ENCODE data around the gene SCRT2. TPM values are rescaled to one million over a fixed set of nuclear protein-coding genes. Genes with fewer than 3 reads are reported as not detected.

Gene SCRT2
- total RNA-seq, 1 experiment from 2014 or later: not detected

GRCh38 chr20:662277-663192 lies 13.1 kb downstream of the SCRT2 start:
- H2BK5ac ChIP-seq (ENCODE audit: insufficient read length, low read length): no peak overlapping the region
- no peaks in the 10 kb centered on the region for H3K23me2 ChIP-seq (ENCODE audit: insufficient read length, low read depth, low read length, poor library complexity, severe bottlenecking)
- no peak overlapping the region for H2BK15ac ChIP-seq (ENCODE audit: low read depth, low read length)
- H3K18ac ChIP-seq (ENCODE audit: insufficient read length, low read depth, low read length): peak overlapping the region; percentile 10
- H4K5ac ChIP-seq (ENCODE audit: insufficient read length, low read depth, low read length): no peak overlapping the region
- no peak overlapping the region for H3K4ac ChIP-seq (ENCODE audit: low read depth, low read length)
- H4K91ac ChIP-seq (ENCODE audit: insufficient read length, low read depth, low read length): no peak overlapping the region
- H3K79me1 ChIP-seq (ENCODE audit: insufficient read depth, low read depth, low read length, poor library complexity, severe bottlenecking): no peaks in the 10 kb centered on the region
- H3K79me2 ChIP-seq (ENCODE audit: insufficient read depth, low read length): no peaks in the 10 kb centered on the region
- no peak overlapping the region for H2AFZ ChIP-seq (ENCODE audit: low read length)
- no peak overlapping the region for H3K56ac ChIP-seq (ENCODE audit: insufficient read length, low read depth, low read length)
- no peak overlapping the region for H3K27ac ChIP-seq (ENCODE audit: insufficient read length, low read depth, low read length)
- no peaks in the 10 kb centered on the region for H3K27me3 ChIP-seq (ENCODE audit: insufficient read depth, low read length)
- no peak overlapping the region for H3K9ac ChIP-seq (ENCODE audit: extremely low read depth, insufficient read length, low read length)
- H3K4me1 ChIP-seq (ENCODE audit: insufficient read depth, low read length): peaks cover 22% of the 10 kb centered on the region; the same call in 1 of the 2 replicates
- Mint-ChIP-seq H3K9me3 (no peaks in the 10 kb centered on the region; a peak in 1 of 5 replicates), H3K4me3 (peak overlapping the region in 1 of 2 experiments; percentile 41; a peak in 1 of 5 replicates), H3K4me1 (peaks cover 66 to 80% of the 10 kb centered on the region in 2 experiments), H3K27ac (peak overlapping the region in 2 of 3 experiments; percentile 57 to 95; a peak in 3 of 7 replicates), H3K36me3 (ENCODE audit: insufficient read depth in 1 of 3, low read depth in 3 of 3) (no peaks in the 10 kb centered on the region), H3K27me3 (ENCODE audit: low read depth) (peaks cover 8% of the 10 kb centered on the region)
- TF ChIP-seq CTCF (conservative IDR thresholded peaks at IDR 0.05): no peak
- H3K9me3 ChIP-seq (ENCODE audit: control insufficient read depth, low read depth, low read length): no peaks in the 10 kb centered on the region
- DNase-seq: no peak
- no peak overlapping the region for H3K4me2 ChIP-seq (ENCODE audit: insufficient read depth, insufficient read length, low read length)
- H4K20me1 ChIP-seq (ENCODE audit: control insufficient read depth, insufficient read depth, insufficient read length): no peaks in the 10 kb centered on the region
- no peak overlapping the region for H2AK5ac ChIP-seq (ENCODE audit: insufficient read length, low read length)
- H2BK120ac ChIP-seq (ENCODE audit: low read depth, low read length, poor library complexity, severe bottlenecking): no peak overlapping the region
- peak overlapping the region; percentile 62 for H3K14ac ChIP-seq (ENCODE audit: insufficient read depth, low read length)
- no peak overlapping the region for H3K23ac ChIP-seq (ENCODE audit: insufficient read length, low read depth, low read length)
- H3T11ph ChIP-seq (ENCODE audit: low read length): no peak overlapping the region
- H2BK20ac ChIP-seq (ENCODE audit: low read depth, low read length, poor library complexity, severe bottlenecking): no peak overlapping the region
- no CpG with 5 or more reads among the region's 16 CpGs for WGBS (ENCODE audit: extremely low coverage, insufficient read length, low lambda C conversion rate)
- no peak overlapping the region for H4K8ac ChIP-seq (replicated peaks; ENCODE audit: insufficient read length, low read depth, low read length)
- peak overlapping the region; percentile 11 for H2BK12ac ChIP-seq (ENCODE audit: insufficient read length, low read depth, low read length)

All from H9 (cell line).